Stimulated activated CD8-positive, alpha-beta memory T cell treated with anti-CD3 and anti-CD28 coated beads, Interleukin-7, amount 100 ng/mL, for 4 hours (primary cell): ENCODE results near the gene RASAL2.
"Not testable (repeated sequence)": the region's sequence is repeated elsewhere in the genome, so short reads cannot be mapped to it uniquely, and the experiment has no call there.

ENCODE experiments used
- DNase-seq, 2 donors: peaks; one replicate each; pipeline ENCODE4 v3.0.0-alpha.2; 2020; ENCODE audit warnings: low read depth in 2 of 2

Gene RASAL2

GRCh38 chr1:178165196-178165595 lies 71.3 kb downstream of the RASAL2 start:
- DNase-seq = no peak

- no peak for DNase-seq
Measured at GRCh38 chr1:178166429-178167024, 72.6 kb downstream of the RASAL2 start.

- DNase-seq = no peak
Measured at GRCh38 chr1:178168536-178168935, 74.6 kb downstream of the RASAL2 start.

GRCh38 chr1:178169649-178170048 lies 75.7 kb downstream of the RASAL2 start:
- DNase-seq = no peak

- no peak for DNase-seq
Measured at GRCh38 chr1:178172939-178173338, 79.0 kb downstream of the RASAL2 start.

- DNase-seq = no peak
Measured at GRCh38 chr1:178174539-178174938, 80.6 kb downstream of the RASAL2 start.

- no peak for DNase-seq
Measured at GRCh38 chr1:178180405-178180804, 86.5 kb downstream of the RASAL2 start.

GRCh38 chr1:178183796-178184195 lies 89.9 kb downstream of the RASAL2 start:
- DNase-seq = no peak

GRCh38 chr1:178188306-178188705 lies 94.4 kb downstream of the RASAL2 start:
- DNase-seq = no peak

- DNase-seq = no peak
Measured at GRCh38 chr1:178189814-178190213, 95.9 kb downstream of the RASAL2 start.

- no peak for DNase-seq
Measured at GRCh38 chr1:178190881-178191280, 97.0 kb downstream of the RASAL2 start.

GRCh38 chr1:178192686-178193085 lies 98.8 kb downstream of the RASAL2 start:
- DNase-seq = no peak

- no peak for DNase-seq
Measured at GRCh38 chr1:178196631-178197030, 102.7 kb downstream of the RASAL2 start.

- not testable (repeated sequence) for DNase-seq
Measured at GRCh38 chr1:178202095-178202494, 108.2 kb downstream of the RASAL2 start.

- DNase-seq = not testable (repeated sequence)
Measured at GRCh38 chr1:178202546-178202945, 108.6 kb downstream of the RASAL2 start.

- not testable (repeated sequence) for DNase-seq
Measured at GRCh38 chr1:178208269-178208856, 114.5 kb downstream of the RASAL2 start.

- DNase-seq = no peak
Measured at GRCh38 chr1:178209935-178210334, 116.0 kb downstream of the RASAL2 start.

- DNase-seq = no peak
Measured at GRCh38 chr1:178218550-178218949, 124.6 kb downstream of the RASAL2 start.

GRCh38 chr1:178220094-178220493 lies 126.2 kb downstream of the RASAL2 start:
- DNase-seq = no peak

GRCh38 chr1:178223289-178223688 lies 129.4 kb downstream of the RASAL2 start:
- no peak for DNase-seq

GRCh38 chr1:178224358-178224757 lies 130.5 kb downstream of the RASAL2 start:
- no peak for DNase-seq

- DNase-seq = no peak
Measured at GRCh38 chr1:178230881-178231409, 137.0 kb downstream of the RASAL2 start.

- DNase-seq = no peak
Measured at GRCh38 chr1:178232108-178232507, 138.2 kb downstream of the RASAL2 start.

- DNase-seq = no peak
Measured at GRCh38 chr1:178232949-178233348, 139.0 kb downstream of the RASAL2 start.
